ENCODE results near the gene ZNF516.

Gene ZNF516

GRCh38 chr18:76491473-76491775, 3.6 kb downstream of the ZNF516 start:
- in situ Hi-C loops (cut with MboI; ENCODE audit: low pct_unique_long_range_greater_than_20kb, low sequenced_read_pairs, unreplicated experiment) = no loop called here
- peak; percentile 89 for DNase-seq (ENCODE audit: low spot score)

GRCh38 chr18:76490670-76491472, 4.2 kb downstream of the ZNF516 start:
- no peak for TF ChIP-seq CTCF (IDR thresholded peaks at IDR 0.05; ENCODE audit: extremely low read depth, insufficient read depth, missing control alignments)

More at GRCh38 chr18:76491473-76491775, 3.6 kb downstream of the ZNF516 start:
- no peak for TF ChIP-seq CTCF (IDR thresholded peaks at IDR 0.05; ENCODE audit: extremely low read depth, insufficient read depth, missing control alignments)

GRCh38 chr18:76490033-76490432, 5.0 kb downstream of the ZNF516 start:
- no peak for TF ChIP-seq CTCF (IDR thresholded peaks at IDR 0.05; ENCODE audit: extremely low read depth, insufficient read depth, missing control alignments)
- DNase-seq (ENCODE audit: low spot score) = no peak
- in situ Hi-C loops (cut with MboI; ENCODE audit: low pct_unique_long_range_greater_than_20kb, low sequenced_read_pairs, unreplicated experiment) = no loop called here

More at GRCh38 chr18:76490670-76491472, 4.2 kb downstream of the ZNF516 start:
- DNase-seq (ENCODE audit: low spot score) = peak; percentile 60
- in situ Hi-C loops (cut with MboI; ENCODE audit: low pct_unique_long_range_greater_than_20kb, low sequenced_read_pairs, unreplicated experiment) = no loop called here

- no peak for DNase-seq (ENCODE audit: low spot score)
- in situ Hi-C loops (cut with MboI; ENCODE audit: low pct_unique_long_range_greater_than_20kb, low sequenced_read_pairs, unreplicated experiment) = no loop called here
- TF ChIP-seq CTCF (IDR thresholded peaks at IDR 0.05; ENCODE audit: extremely low read depth, insufficient read depth, missing control alignments) = no peak
Observed at GRCh38 chr18:76489081-76489480, 6.0 kb downstream of the ZNF516 start.

GRCh38 chr18:76488190-76488589, 6.9 kb downstream of the ZNF516 start:
- TF ChIP-seq CTCF (IDR thresholded peaks at IDR 0.05; ENCODE audit: extremely low read depth, insufficient read depth, missing control alignments) = no peak
- DNase-seq (ENCODE audit: low spot score) = no peak
- in situ Hi-C loops (cut with MboI; ENCODE audit: low pct_unique_long_range_greater_than_20kb, low sequenced_read_pairs, unreplicated experiment) = no loop called here

GRCh38 chr18:76487782-76488181, 7.3 kb downstream of the ZNF516 start:
- in situ Hi-C loops (cut with MboI; ENCODE audit: low pct_unique_long_range_greater_than_20kb, low sequenced_read_pairs, unreplicated experiment) = no loop called here
- no peak for DNase-seq (ENCODE audit: low spot score)
- no peak for TF ChIP-seq CTCF (IDR thresholded peaks at IDR 0.05; ENCODE audit: extremely low read depth, insufficient read depth, missing control alignments)

All from GM13977 (cell line).